RWPE1 (cell line): Measurements from ENCODE around the gene HAO2.
"Not testable (repeated sequence)": the region's sequence is repeated elsewhere in the genome, so short reads cannot be mapped to it uniquely, and the experiment has no call there.

Experiments used
- CTCF ChIA-PET: fragments of 350-600 bp; sonication (Branson Sonifier 250); formaldehyde crosslinking; extraction: SDS; loops from one replicate; lab custom pipeline; 2021; lab: Yijun Ruan, JAX
- POLR2A ChIA-PET: fragments of 400-600 bp; formaldehyde crosslinking; extraction: SDS; loops from one replicate; lab custom pipeline; 2020; ENCODE audit warnings: antibody characterized with exemption; ENCODE audit not compliant: low non-redundant PET; lab: Yijun Ruan, JAX
- DNase-seq: peaks from one replicate; pipeline ENCODE4 v3.0.0; 2012; ENCODE audit warnings: low spot score
- H3K27ac ChIP-seq: fragments of 450-650 bp; 2 replicates; pipeline ENCODE4 v1.5.1; 2017
- CTCF ChIP-seq: fragments of 450-650 bp; conservative IDR thresholded peaks from 2 replicates; pipeline ENCODE4 v1.5.1; 2017; ENCODE audit warnings: low read depth, mild to moderate bottlenecking

The HAO2 gene

GRCh38 chr1:119374208-119374874 is 5.8 kb downstream of the HAO2 start:
- ChIA-PET POLR2A (no interaction called here), CTCF (interaction anchor here (0.6 kb wide), 1 partner anchor 847 kb away, joined by 3 read pairs; no protein-coding TSS in a partner anchor)
- TF ChIP-seq CTCF = no peak
- H3K27ac ChIP-seq = no peak overlapping the region
- DNase-seq = no peak

GRCh38 chr1:119375366-119375765 is 6.8 kb downstream of the HAO2 start:
- CTCF ChIA-PET = no interaction called here
- no peak overlapping the region for H3K27ac ChIP-seq
- DNase-seq = no peak
- POLR2A ChIA-PET = no interaction called here
- TF ChIP-seq CTCF = no peak

DNA sequence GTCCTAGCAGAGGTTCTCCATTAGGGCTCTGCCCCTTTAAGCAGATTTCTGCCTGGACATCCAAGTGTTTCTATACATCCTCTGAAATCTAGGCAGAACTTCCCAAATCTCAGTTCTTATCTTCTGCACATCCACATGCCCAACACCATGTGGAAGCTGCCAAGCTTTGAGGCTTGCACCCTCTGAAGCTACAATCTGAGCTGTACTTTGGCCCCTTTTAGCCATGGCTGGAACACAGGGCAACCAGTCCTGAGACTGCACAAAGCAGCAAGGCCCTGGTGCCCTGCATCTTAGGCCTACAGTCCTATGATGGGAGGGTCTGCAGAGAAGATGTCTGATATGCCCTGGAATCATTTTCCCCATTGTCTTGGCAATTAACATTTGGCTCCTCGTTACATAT is 8.0 kb downstream of the HAO2 start:
- CTCF ChIA-PET = no interaction called here

DNA sequence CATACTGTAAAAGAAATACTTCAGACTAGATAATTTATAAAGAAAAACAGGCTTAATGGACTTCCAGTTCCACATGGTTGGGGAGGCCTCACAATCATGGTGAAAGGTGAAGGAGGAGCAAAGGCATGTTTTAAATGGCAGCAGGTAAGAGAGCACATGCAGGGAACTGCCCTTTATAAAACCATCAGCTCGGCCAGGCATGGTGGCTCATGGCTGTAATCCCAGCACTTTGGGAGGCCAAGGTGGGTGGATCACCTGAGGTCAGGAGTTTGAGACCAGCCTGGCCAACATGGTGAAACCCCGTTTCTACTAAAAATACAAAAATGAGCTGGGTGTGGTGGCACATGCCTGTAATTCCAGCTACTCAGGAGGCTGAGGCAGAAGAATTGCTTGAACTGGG is 9.0 kb downstream of the HAO2 start:
- CTCF ChIA-PET = interaction anchor here (0.8 kb wide), 1 partner anchor 84 kb away, joined by 3 read pairs; no protein-coding TSS in a partner anchor
- POLR2A ChIA-PET, DNase-seq, H3K27ac ChIP-seq: not testable (repeated sequence)

More for the DNA sequence above, 8.0 kb downstream of the HAO2 start:
- no peak overlapping the region for H3K27ac ChIP-seq
- no peak for DNase-seq
- POLR2A ChIA-PET = no interaction called here
- no peak for TF ChIP-seq CTCF

- ChIA-PET CTCF (no interaction called here), POLR2A (no interaction called here)
- no peak for TF ChIP-seq CTCF
- no peak for DNase-seq
- H3K27ac ChIP-seq = no peak overlapping the region
Observed at GRCh38 chr1:119379117-119379516, 10.5 kb downstream of the HAO2 start.

- no peak for DNase-seq
- H3K27ac ChIP-seq = no peak overlapping the region
- CTCF ChIA-PET = interaction anchor here (0.7 kb wide), 1 partner anchor 22 kb away, joined by 4 read pairs; no protein-coding TSS in a partner anchor
- TF ChIP-seq CTCF = no peak
- POLR2A ChIA-PET = no interaction called here
Observed at GRCh38 chr1:119380304-119380703, 11.7 kb downstream of the HAO2 start.

- ChIA-PET POLR2A (no interaction called here), CTCF (no interaction called here)
- TF ChIP-seq CTCF = no peak
- no peak for DNase-seq
- no peak overlapping the region for H3K27ac ChIP-seq
Observed at GRCh38 chr1:119380983-119381662, 12.5 kb downstream of the HAO2 start.
